Kidney epithelial cell (primary cell): ENCODE data around the gene CRTAC1. TPM values are rescaled to one million over a fixed set of nuclear protein-coding genes. Genes with fewer than 3 reads are reported as not detected.

Source experiments
- DNase-seq: peaks from one replicate; pipeline ENCODE4 v3.0.0-alpha.2; 2010; ENCODE audit warnings: low read depth
- H3K27me3 ChIP-seq: 2 replicates; pipeline ENCODE4 v1.6.0; 2011; ENCODE audit warnings: low read length; ENCODE audit not compliant: control insufficient read depth, insufficient read depth
- H3K36me3 ChIP-seq: 2 replicates; pipeline ENCODE4 v1.5.1; 2011; ENCODE audit warnings: low read length; ENCODE audit not compliant: control insufficient read depth, insufficient read depth
- H3K4me3 ChIP-seq: 2 replicates; pipeline ENCODE4 v1.5.1; 2011; ENCODE audit warnings: low read depth, mild to moderate bottlenecking, control low read depth, low read length
- total RNA-seq: library from RNA; depleted of rRNA; stranded (reverse); fragments of >200 nt; gene quantifications from 2 replicates; pipeline ENCODE4 v1.2.3, GENCODE V29; 2015
- TF ChIP-seq, protein P1 (sequence below): IDR thresholded peaks from 2 replicates; pipeline ENCODE4 v1.5.1; 2011; ENCODE audit warnings: mild to moderate bottlenecking, moderate library complexity, low read length, control low read depth, inconsistent platforms; ENCODE audit not compliant: insufficient read depth, poor library complexity, severe bottlenecking

The CRTAC1 gene
- total RNA-seq, 1 donor from 2014 or later: 3.2 TPM

GRCh38 chr10:97914837-97915211 is 115.6 kb downstream of the CRTAC1 start:
- Histone ChIP-seq H3K36me3 (no peaks in the 10 kb centered on the region), H3K4me3 (no peak overlapping the region), H3K27me3 (peaks cover 12% of the 10 kb centered on the region)
- TF ChIP-seq, protein P1, sequence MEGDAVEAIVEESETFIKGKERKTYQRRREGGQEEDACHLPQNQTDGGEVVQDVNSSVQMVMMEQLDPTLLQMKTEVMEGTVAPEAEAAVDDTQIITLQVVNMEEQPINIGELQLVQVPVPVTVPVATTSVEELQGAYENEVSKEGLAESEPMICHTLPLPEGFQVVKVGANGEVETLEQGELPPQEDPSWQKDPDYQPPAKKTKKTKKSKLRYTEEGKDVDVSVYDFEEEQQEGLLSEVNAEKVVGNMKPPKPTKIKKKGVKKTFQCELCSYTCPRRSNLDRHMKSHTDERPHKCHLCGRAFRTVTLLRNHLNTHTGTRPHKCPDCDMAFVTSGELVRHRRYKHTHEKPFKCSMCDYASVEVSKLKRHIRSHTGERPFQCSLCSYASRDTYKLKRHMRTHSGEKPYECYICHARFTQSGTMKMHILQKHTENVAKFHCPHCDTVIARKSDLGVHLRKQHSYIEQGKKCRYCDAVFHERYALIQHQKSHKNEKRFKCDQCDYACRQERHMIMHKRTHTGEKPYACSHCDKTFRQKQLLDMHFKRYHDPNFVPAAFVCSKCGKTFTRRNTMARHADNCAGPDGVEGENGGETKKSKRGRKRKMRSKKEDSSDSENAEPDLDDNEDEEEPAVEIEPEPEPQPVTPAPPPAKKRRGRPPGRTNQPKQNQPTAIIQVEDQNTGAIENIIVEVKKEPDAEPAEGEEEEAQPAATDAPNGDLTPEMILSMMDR: peak; percentile 94
- no peak for DNase-seq

DNA sequence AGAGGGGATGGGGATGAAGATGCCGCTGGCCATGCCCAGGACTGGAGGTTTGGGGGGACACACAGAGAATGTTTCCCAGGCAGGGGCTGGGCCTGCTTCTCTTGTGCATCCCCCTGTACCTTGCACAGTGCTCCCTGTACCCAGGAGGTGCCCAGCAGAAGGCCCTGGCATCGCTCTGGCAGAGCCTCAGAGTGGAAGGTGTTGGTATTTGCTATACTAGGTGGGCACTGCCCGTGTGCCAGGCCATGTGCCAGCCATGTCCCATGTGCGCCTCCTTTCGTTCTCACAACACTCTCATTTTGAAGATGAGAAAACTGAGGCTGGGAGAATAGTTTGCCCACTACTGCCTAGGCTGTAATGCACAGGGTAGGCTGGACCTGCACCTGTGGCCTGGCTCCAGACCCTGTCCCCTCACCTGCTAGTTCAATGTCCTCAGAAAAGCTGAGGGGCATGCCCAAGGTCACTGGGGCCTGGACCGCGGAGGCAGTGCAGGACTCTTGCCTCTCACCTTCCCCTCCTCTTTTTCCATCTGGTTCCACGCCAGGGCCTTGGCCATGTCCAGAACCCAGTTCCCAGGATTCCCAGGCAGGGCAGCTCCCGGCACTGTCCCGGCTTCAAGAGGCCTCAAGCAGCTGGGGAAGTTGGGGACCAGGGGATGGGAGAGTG is 116.1 kb downstream of the CRTAC1 start:
- peaks cover 12% of the 10 kb centered on the region for H3K27me3 ChIP-seq
- no peak overlapping the region for H3K4me3 ChIP-seq
- no peaks in the 10 kb centered on the region for H3K36me3 ChIP-seq
- TF ChIP-seq, protein P1: no peak
- no peak for DNase-seq

- Histone ChIP-seq H3K27me3 (peaks cover 12% of the 10 kb centered on the region), H3K4me3 (no peak overlapping the region)
- TF ChIP-seq, protein P1: no peak
These were observed 116.8 kb downstream of the CRTAC1 start for GRCh38 chr10:97913614-97914013.

GRCh38 chr10:97913193-97913592 is 117.2 kb downstream of the CRTAC1 start:
- Histone ChIP-seq H3K27me3 (peaks cover 12% of the 10 kb centered on the region), H3K36me3 (no peaks in the 10 kb centered on the region), H3K4me3 (no peak overlapping the region)
- DNase-seq: no peak
- TF ChIP-seq, protein P1: no peak

More at GRCh38 chr10:97913614-97914013, 116.8 kb downstream of the CRTAC1 start:
- H3K36me3 ChIP-seq: no peaks in the 10 kb centered on the region
- DNase-seq: no peak

DNA sequence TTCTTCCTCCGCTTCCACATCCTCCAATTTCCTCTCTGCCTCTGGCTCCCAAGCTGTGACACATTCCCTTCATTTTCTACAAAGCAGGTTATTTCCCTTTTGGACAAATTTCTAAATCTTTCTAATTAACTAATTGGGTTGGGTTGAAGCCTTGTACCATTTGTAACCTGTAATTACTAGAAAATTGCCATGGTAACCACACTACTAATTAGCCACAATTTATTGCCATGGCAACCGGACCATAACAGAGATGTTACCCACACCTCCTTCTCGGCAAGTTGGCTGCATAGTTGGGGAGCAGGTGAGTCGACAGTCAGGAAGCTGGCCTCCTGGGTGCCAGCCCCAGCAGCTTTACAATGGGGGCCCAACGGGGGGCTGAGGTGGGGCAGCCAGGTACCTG is 119.2 kb downstream of the CRTAC1 start:
- no peaks in the 10 kb centered on the region for H3K36me3 ChIP-seq
- H3K4me3 ChIP-seq: no peak overlapping the region
- no peak for DNase-seq

More for the DNA sequence above, 119.2 kb downstream of the CRTAC1 start:
- TF ChIP-seq, protein P1: no peak
- peaks cover 5% of the 10 kb centered on the region for H3K27me3 ChIP-seq
